Mesenchymal stem cell (in vitro differentiated cells and primary cell): ENCODE measurements around the gene ADGRG7.

Experiments used
- DNase-seq: peaks from one replicate; pipeline ENCODE4 v3.0.0-alpha.2; 2013
- H2AFZ ChIP-seq: one replicate; pipeline ENCODE4 v1.6.1; 2013; ENCODE audit warnings: low read depth, mild to moderate bottlenecking, control low read depth, inconsistent platforms, low read length, moderate library complexity
- H2AK5ac ChIP-seq: 2 replicates; pipeline ENCODE4 v1.6.1; 2013; ENCODE audit warnings: low read length, moderate library complexity, mild to moderate bottlenecking, inconsistent platforms; ENCODE audit not compliant: severe bottlenecking
- H2BK120ac ChIP-seq: one replicate; pipeline ENCODE4 v1.6.1; 2013; ENCODE audit warnings: low read depth, mild to moderate bottlenecking, inconsistent platforms, low read length, moderate library complexity
- H2BK12ac ChIP-seq, 2 experiments: one replicate each; pipeline ENCODE4 v1.6.1; 2013; ENCODE audit warnings: inconsistent platforms in 2 of 2, low read length in 2 of 2, mild to moderate bottlenecking in 2 of 2, moderate library complexity in 2 of 2, control low read depth in 1 of 2
- H2BK15ac ChIP-seq: one replicate; pipeline ENCODE4 v1.6.1; 2013; ENCODE audit warnings: mild to moderate bottlenecking, low read depth, inconsistent platforms; ENCODE audit not compliant: poor library complexity, severe bottlenecking
- H2BK5ac ChIP-seq: 2 replicates; pipeline ENCODE4 v1.6.1; 2013; ENCODE audit warnings: low read depth, mild to moderate bottlenecking, low read length, control low read depth, inconsistent platforms; ENCODE audit not compliant: poor library complexity, severe bottlenecking
- H3K14ac ChIP-seq, 2 experiments: one replicate each; pipeline ENCODE4 v1.6.1; 2013; ENCODE audit warnings: inconsistent platforms in 2 of 2, low read length in 2 of 2, control low read depth in 1 of 2, mild to moderate bottlenecking in 1 of 2, moderate library complexity in 1 of 2
- H3K18ac ChIP-seq, 2 experiments: one replicate each; pipeline ENCODE4 v1.6.1; 2013; ENCODE audit warnings: inconsistent platforms in 2 of 2, low read length in 2 of 2, control low read depth in 1 of 2, low read depth in 1 of 2, mild to moderate bottlenecking in 1 of 2
- H3K23ac ChIP-seq, 2 experiments: one replicate each; pipeline ENCODE4 v1.6.1; 2013; ENCODE audit warnings: inconsistent platforms in 2 of 2, low read length in 2 of 2, mild to moderate bottlenecking in 2 of 2, moderate library complexity in 2 of 2, control low read depth in 1 of 2
- H3K27ac ChIP-seq: 2 replicates; pipeline ENCODE4 v1.5.1; 2013; ENCODE audit warnings: mild to moderate bottlenecking, moderate library complexity, low read length, control low read depth, inconsistent platforms; ENCODE audit not compliant: poor library complexity, severe bottlenecking
- H3K27me3 ChIP-seq, 2 experiments: 2 replicates each; pipeline versions ENCODE4 v1.6.1 to v1.7.0; 2013; ENCODE audit warnings: low read length in 2 of 2, mild to moderate bottlenecking in 2 of 2, moderate library complexity in 2 of 2, control low read depth in 1 of 2, inconsistent platforms in 1 of 2; ENCODE audit not compliant: control insufficient read depth in 1 of 2, insufficient read depth in 1 of 2
- H3K36me3 ChIP-seq, 2 experiments: 2 replicates each; pipeline versions ENCODE4 v1.6.1 to v1.7.0; 2013; ENCODE audit warnings: low read length in 2 of 2, control low read depth in 1 of 2, inconsistent platforms in 1 of 2, low read depth in 1 of 2, mild to moderate bottlenecking in 1 of 2; ENCODE audit not compliant: insufficient read depth in 2 of 2, control insufficient read depth in 1 of 2
- H3K4ac ChIP-seq, 2 experiments: one replicate each; pipeline ENCODE4 v1.6.1; 2013; ENCODE audit warnings: inconsistent platforms in 2 of 2, low read length in 2 of 2, mild to moderate bottlenecking in 2 of 2, moderate library complexity in 2 of 2, control low read depth in 1 of 2, low read depth in 1 of 2
- H3K4me1 ChIP-seq: 2 replicates; pipeline ENCODE4 v1.6.1; 2013; ENCODE audit warnings: low read depth, low read length, control low read depth; ENCODE audit not compliant: control insufficient read depth, insufficient read depth
- H3K4me2 ChIP-seq: 2 replicates; pipeline ENCODE4 v1.6.1; 2013; ENCODE audit warnings: low read length, mild to moderate bottlenecking, inconsistent platforms; ENCODE audit not compliant: poor library complexity, severe bottlenecking
- H3K4me3 ChIP-seq, 2 experiments: 2 replicates each; pipeline versions ENCODE4 v1.5.1 to v1.7.0; 2013; ENCODE audit warnings: low read length in 2 of 2, mild to moderate bottlenecking in 2 of 2, control low read depth in 1 of 2, low read depth in 1 of 2; ENCODE audit not compliant: insufficient read depth in 1 of 2
- H3K79me1 ChIP-seq: replicated peaks from 2 replicates; pipeline ENCODE4 v1.6.1; 2013; ENCODE audit warnings: mild to moderate bottlenecking, control low read depth, low read length, inconsistent platforms; ENCODE audit not compliant: poor library complexity, severe bottlenecking
- H3K9ac ChIP-seq: 2 replicates; pipeline ENCODE4 v1.7.0; 2013; ENCODE audit warnings: mild to moderate bottlenecking, low read length, moderate library complexity
- H3K9me3 ChIP-seq: 2 replicates; pipeline ENCODE4 v1.7.0; 2013; ENCODE audit warnings: mild to moderate bottlenecking, low read length; ENCODE audit not compliant: control insufficient read depth
- H4K8ac ChIP-seq: one replicate; pipeline ENCODE4 v1.6.1; 2013; ENCODE audit warnings: inconsistent platforms, mild to moderate bottlenecking, low read length, moderate library complexity
- H4K91ac ChIP-seq: one replicate; pipeline ENCODE4 v1.6.1; 2013; ENCODE audit warnings: mild to moderate bottlenecking, low read length, inconsistent platforms
- WGBS: methylation state at CpG from one replicate; pipeline ENCODE4 v1.1.7; 2013; ENCODE audit warnings: mixed read lengths; 5-methylcytosine and 5-hydroxymethylcytosine counted together

Gene ADGRG7

DNA sequence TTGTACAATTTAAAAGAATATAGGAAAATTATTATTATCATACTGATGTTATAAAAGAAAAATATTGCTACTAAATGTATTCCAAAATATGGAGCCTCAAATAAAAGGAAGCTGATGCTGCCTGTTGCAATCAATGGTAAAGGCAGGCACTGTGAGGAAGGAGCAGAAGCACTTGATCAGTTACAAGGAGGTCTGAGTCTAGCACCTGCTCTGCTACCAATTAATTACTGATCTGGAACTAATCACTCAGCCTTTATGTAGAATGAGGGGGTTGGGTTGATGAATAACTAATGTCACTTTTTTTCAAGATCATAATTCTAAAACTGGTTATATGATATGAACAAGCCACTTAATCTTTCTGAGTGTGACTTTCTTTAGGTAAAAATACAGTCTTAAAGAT lies 5.5 kb downstream of the ADGRG7 start:
- Histone ChIP-seq H3K36me3 (no peaks in the 10 kb centered on the region), H2AK5ac (no peak overlapping the region), H4K91ac (no peak overlapping the region), H3K9ac (no peak overlapping the region), H3K14ac (no peak overlapping the region), H3K18ac (no peak overlapping the region), H3K4me1 (no peaks in the 10 kb centered on the region), H3K27ac (no peak overlapping the region), H4K8ac (no peak overlapping the region), H3K23ac (no peak overlapping the region), H2AFZ (no peak overlapping the region), H2BK12ac (no peak overlapping the region), H3K27me3 (peaks cover 0 to 3% of the 10 kb centered on the region in 2 experiments), H2BK5ac (no peak overlapping the region), H2BK15ac (no peak overlapping the region), H2BK120ac (no peak overlapping the region), H3K4me3 (no peak overlapping the region), H3K4me2 (no peak overlapping the region), H3K9me3 (no peaks in the 10 kb centered on the region), H3K79me1 (no peaks in the 10 kb centered on the region), H3K4ac (no peak overlapping the region)
- DNase-seq = no peak

DNA sequence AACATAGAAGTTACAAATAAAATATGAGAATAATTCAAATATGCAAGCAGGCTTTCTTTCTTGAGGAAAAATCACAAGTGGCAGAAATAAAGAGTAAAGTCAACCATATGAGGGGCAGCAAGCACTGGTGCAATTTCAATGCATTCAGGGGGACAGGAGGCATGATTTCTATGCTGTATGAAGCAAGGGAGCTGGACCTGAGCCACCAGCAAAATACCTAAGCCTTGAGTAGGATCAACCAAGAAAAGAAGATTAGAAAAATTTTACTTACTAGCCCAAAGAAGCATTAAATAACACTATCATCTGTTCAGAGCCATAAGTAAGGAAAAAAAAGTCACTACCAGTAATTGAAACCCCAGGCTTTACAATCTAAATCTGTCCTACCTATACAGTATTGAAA lies 6.3 kb downstream of the ADGRG7 start:
- Histone ChIP-seq H2BK12ac (no peak overlapping the region), H3K18ac (no peak overlapping the region), H3K14ac (no peak overlapping the region), H3K36me3 (no peaks in the 10 kb centered on the region), H3K9ac (peak overlapping the region; percentile 43), H3K23ac (no peak overlapping the region), H4K8ac (no peak overlapping the region), H2BK5ac (no peak overlapping the region), H3K4me3 (no peak overlapping the region), H3K27me3 (peaks cover 0 to under 1% of the 10 kb centered on the region in 2 experiments), H2AK5ac (no peak overlapping the region), H3K79me1 (no peaks in the 10 kb centered on the region), H2BK120ac (no peak overlapping the region), H3K4me1 (no peaks in the 10 kb centered on the region), H3K4ac (no peak overlapping the region), H2AFZ (no peak overlapping the region), H4K91ac (no peak overlapping the region), H3K4me2 (no peak overlapping the region), H3K9me3 (no peaks in the 10 kb centered on the region), H3K27ac (no peak overlapping the region), H2BK15ac (no peak overlapping the region)
- DNase-seq = no peak

DNA sequence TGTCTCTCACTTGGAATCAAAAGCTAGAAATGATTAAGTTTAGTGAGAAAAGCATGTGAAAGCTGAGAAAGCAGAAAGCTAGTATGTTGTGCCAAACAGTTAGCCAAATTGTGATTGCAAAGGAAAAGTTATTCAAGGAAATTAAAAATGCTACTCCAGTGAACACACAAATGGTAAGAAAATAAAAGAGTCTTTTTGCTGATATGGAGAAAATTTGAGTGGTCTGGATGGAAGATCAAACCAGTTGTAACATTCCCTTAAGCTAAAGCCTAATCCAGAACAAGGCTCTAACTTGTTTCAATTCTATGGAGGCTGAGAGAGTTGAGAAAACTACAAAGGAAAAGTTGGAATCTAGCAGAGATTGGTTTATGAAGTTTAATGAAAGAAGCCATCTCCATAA lies 11.8 kb downstream of the ADGRG7 start:
- no peak overlapping the region for H4K8ac ChIP-seq
- no peak for DNase-seq

DNA sequence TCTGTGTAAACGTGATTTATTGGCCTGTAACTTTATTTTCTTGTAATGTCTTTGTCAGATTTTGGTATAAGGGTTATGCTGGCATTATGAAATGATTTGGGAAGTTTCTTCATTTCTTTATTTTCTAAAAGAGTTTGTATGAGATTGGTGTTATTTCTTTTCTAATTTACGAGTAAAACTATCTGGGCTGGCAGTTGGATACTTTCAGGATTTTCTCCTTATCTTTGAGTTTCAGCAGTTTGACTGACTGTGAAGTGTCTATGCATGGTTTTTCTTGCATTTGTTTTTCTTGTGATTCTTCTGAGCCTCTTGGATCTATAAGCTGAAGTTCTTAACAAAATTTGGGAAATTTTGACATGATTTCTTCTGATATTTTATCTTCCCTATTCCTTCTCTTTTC lies 18.1 kb downstream of the ADGRG7 start:
- H3K36me3 ChIP-seq = no peaks in the 10 kb centered on the region
- H3K18ac ChIP-seq = no peak overlapping the region
- H4K91ac ChIP-seq = no peak overlapping the region
- H3K4me3 ChIP-seq = no peak overlapping the region
- H4K8ac ChIP-seq = no peak overlapping the region
- peaks cover 0 to 3% of the 10 kb centered on the region in 2 experiments for H3K27me3 ChIP-seq
- DNase-seq = no peak
- no peak overlapping the region for H2BK12ac ChIP-seq
- no peaks in the 10 kb centered on the region for H3K4me1 ChIP-seq
- no peak overlapping the region for H3K23ac ChIP-seq
- no peak overlapping the region for H3K9ac ChIP-seq
- no peaks in the 10 kb centered on the region for H3K79me1 ChIP-seq
- H3K4ac ChIP-seq = no peak overlapping the region
- no peak overlapping the region for H3K14ac ChIP-seq
- no peak overlapping the region for H2AK5ac ChIP-seq
- H2BK120ac ChIP-seq = no peak overlapping the region
- no peak overlapping the region for H3K4me2 ChIP-seq
- no peak overlapping the region for H2BK15ac ChIP-seq
- no peak overlapping the region for H2AFZ ChIP-seq
- H3K27ac ChIP-seq = no peak overlapping the region
- H3K9me3 ChIP-seq = no peaks in the 10 kb centered on the region
- H2BK5ac ChIP-seq = no peak overlapping the region
- WGBS = 65% methylated on average over 2 of the region's 2 CpGs

More for the DNA sequence above, 11.8 kb downstream of the ADGRG7 start:
- Histone ChIP-seq H2BK12ac (no peak overlapping the region), H3K36me3 (no peaks in the 10 kb centered on the region), H3K27ac (no peak overlapping the region), H3K4ac (no peak overlapping the region), H2BK120ac (no peak overlapping the region), H3K27me3 (peaks cover 0 to 3% of the 10 kb centered on the region in 2 experiments), H3K4me2 (no peak overlapping the region), H3K23ac (no peak overlapping the region), H2BK5ac (no peak overlapping the region), H3K4me1 (no peaks in the 10 kb centered on the region), H3K9me3 (no peaks in the 10 kb centered on the region), H3K4me3 (no peak overlapping the region), H3K14ac (no peak overlapping the region), H2BK15ac (no peak overlapping the region), H3K79me1 (no peaks in the 10 kb centered on the region), H3K9ac (no peak overlapping the region), H2AFZ (no peak overlapping the region), H3K18ac (no peak overlapping the region), H2AK5ac (no peak overlapping the region), H4K91ac (no peak overlapping the region)
